Germinal center (tissue), 1 donor: ENCODE results near the gene RCN1.
"Not testable (repeated sequence)": the region's sequence is repeated elsewhere in the genome, so short reads cannot be mapped to it uniquely, and the experiment has no call there.

Experiments used
- DNase-seq: peaks from one replicate; pipeline ENCODE4 v3.0.0; 2012; ENCODE audit warnings: mixed read lengths, low spot score

Gene RCN1

DNA sequence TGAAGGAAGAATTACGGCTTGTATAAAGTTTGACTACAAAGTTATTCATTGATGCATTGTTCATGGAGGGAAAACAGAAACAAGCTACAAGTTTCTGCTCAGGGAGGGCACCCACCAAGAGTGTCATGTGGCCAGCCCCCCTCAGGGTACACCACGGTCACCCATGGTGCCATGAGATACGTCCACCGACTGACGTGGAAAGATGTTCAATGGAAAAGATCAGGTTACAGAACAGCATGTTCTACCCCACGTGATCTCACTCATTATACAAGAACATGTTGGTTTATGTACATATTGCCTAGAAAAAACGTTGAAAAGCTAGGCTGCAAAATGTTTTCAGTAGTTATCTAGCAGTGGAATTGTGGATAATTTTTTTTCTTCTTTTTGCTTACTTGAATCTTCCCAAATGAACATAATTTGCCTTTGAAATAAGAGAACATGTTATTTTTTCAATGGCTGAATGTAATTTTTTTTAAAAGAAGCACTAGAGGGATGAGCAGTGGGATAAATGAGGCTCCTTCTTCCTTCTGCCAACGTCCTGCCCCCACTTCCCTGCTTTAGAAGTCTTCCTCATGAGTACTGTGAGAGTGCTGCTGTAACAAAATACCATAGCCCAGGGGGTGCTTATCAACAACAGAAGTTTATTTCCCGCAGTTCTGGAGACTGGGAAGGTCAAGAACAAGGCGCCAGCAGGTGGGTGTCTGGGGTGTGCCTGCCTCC is 22.5 kb downstream of the RCN1 start:
- DNase-seq = no peak

DNA sequence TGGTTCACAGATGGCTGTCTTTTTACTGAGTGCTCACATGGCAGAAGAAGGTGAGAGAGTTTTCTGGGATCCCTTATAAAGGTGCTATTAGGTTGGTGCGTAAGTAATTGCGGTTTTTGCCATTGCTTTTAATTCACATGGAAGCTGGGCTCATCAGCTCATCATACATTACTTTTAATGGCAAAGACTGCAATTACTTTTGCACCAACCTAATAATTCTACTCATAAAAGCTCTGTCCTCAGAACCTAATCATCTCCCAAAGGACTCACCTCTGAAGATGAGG is 23.0 kb downstream of the RCN1 start:
- DNase-seq = no peak

GRCh38 chr11:32115446-32115845 is 24.6 kb downstream of the RCN1 start:
- no peak for DNase-seq

GRCh38 chr11:32116668-32117067 is 25.8 kb downstream of the RCN1 start:
- DNase-seq = no peak

DNA sequence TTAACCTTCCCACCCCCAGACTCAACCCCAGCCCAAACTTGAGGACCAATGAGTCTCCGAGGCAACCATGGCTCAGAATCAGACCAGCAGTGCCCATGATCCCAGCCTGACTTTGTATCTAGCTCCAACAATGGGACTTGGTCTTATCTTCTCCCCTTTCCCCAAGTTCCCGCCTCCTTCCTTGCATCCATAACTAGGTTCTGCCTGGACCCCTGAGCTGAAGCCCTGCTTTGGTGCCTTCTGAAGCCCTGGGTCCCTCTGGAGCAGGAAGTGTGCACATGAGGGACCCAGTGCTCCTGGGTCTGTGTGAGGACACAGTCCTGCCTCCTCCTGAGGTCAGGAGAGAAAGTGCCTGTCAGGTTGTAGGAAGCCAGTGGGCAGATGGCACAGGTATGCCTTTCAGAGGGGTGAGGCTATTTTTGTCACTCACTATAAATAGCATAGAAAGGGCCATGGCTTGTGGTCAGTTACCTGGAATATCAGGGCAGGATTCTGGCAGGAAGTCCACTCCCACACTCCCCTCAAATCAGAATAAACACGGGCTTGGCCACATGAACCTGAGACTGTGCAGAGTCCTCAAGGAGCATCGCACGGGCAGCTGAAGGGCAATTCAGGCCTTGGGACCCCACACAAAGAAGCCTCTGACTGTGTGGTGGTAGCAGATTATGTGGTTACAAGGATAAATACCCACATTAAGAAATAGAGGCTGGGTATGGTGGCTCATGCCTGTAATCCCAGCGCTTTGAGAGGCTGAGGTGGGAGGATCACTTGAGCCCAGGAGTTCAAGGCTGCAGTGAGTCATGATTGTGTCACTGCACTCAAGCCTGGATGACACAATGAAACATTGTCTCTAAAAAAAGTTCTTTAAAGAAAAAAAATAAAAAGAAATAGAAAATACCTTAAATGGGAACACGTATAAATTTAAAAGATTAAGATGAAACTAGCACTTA is 27.4 kb downstream of the RCN1 start:
- DNase-seq = no peak

- not testable (repeated sequence) for DNase-seq
Measured at GRCh38 chr11:32119139-32119538, 28.3 kb downstream of the RCN1 start.

GRCh38 chr11:32121012-32121411 is 30.1 kb downstream of the RCN1 start:
- DNase-seq = no peak

DNA sequence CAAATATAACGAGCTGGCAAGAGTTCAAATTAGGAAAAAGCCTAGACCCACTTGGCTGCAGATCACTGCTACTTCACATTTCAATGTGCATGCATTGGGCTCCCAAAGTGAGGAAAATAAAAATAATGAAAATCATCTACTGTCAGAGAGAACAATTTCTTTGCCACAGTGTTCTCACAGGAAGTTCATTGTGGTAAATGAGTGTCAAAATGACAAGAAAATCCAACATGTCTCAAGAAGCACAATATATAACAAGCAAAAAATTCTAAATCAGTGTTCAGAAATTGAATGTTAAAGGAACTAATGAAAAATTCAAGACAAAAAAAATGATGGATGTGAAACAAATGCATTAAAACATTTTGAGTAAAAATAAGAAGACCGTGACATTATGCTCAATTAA is 31.3 kb downstream of the RCN1 start:
- DNase-seq = no peak

DNA sequence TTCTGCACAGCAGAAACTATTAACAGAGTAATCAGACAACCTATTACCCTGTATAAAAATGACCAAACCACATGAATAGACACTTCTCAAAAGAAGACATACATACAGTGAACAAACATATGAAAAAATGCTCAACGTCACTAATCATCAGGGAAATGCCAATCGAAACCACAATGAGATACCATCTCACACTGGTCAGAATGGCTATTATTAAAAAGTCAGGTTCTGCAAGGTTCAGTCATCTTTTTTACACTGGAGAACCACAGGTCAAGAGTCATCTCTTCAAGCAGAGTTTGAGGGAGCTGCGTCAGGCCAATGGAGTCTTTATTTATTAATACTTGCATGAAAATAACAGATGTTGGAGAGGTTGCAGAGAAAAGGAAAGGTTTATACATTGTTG is 40.4 kb downstream of the RCN1 start:
- no peak for DNase-seq

DNA sequence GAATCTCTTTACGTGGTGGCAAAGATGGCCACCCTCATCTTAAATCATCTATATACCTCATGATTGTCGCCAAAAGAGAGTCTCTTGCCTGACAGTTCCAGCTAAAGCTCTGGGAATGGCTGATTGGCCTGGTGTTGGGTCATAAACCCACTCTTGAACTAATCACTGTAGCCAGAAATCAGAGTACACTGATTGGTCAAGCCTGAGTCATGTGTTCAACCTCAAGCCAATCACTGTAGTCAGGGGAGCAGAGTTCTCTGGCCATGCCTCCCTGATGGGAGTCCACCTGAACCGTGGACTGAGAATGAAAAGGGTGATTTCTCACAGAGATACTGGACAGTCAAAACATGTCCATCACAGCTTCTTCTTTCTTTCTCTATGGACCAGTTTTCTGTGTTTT is 45.8 kb downstream of the RCN1 start:
- DNase-seq = no peak

DNA sequence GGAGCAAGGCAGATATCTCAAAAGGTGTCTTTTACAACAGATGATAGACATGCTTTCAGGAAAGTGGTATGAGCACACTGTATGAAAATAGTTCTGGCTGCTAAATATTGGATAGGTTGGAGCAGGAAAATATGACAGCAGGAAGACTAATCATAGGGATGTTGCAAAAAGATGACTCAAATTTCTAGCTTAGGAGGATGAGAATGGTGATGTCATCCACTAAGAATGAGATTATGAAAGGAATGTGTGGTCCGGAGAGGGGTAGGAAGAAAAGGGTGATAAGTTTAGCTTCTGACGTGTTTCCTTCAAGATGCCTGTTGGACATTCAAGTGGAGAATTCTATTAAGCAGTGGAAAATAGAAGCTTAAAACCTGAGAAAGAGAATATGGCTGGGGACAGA is 46.4 kb downstream of the RCN1 start:
- no peak for DNase-seq

GRCh38 chr11:32137869-32138268 is 47.0 kb downstream of the RCN1 start:
- DNase-seq = no peak

- no peak for DNase-seq
Measured at GRCh38 chr11:32138902-32139301, 48.0 kb downstream of the RCN1 start.

GRCh38 chr11:32139896-32140520 is 49.1 kb downstream of the RCN1 start:
- DNase-seq = no peak

DNA sequence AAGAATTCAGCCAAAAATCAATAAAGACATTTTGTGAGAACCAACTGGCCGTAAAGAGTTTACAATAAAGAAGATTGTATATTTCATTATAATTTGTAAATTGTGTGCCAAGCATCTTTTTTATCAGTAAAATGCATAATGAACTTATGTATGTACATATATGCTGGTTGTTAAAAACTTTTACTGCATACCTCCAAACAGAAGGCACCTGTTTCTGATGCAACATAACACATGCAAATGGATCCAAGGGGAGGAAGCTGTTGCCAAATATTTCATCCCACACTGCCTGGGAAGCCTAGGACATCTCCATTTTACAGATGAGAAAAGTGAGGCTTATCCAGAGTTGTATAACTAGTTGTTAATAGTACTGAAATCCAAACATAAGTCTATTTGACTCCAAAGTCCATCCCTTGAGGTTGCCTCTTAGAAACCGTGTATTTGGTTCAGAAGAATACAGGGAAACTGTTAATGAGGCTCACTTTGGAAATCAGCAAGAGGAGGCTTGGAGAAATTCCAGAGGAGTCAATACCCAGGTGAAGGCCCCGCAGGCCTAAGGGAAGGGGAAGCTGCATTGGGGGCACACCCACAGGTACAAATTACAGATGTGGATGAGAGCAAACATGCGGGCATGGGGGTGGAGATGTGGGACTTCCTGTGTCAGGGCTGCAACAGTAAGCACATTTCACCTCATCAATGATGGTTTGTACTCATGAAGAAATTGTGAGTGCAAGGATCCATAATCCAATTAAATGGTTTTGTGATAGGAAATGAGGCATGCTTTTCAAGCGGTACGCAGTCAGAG is 51.1 kb downstream of the RCN1 start:
- no peak for DNase-seq

GRCh38 chr11:32143378-32143777 is 52.5 kb downstream of the RCN1 start:
- DNase-seq = no peak

DNA sequence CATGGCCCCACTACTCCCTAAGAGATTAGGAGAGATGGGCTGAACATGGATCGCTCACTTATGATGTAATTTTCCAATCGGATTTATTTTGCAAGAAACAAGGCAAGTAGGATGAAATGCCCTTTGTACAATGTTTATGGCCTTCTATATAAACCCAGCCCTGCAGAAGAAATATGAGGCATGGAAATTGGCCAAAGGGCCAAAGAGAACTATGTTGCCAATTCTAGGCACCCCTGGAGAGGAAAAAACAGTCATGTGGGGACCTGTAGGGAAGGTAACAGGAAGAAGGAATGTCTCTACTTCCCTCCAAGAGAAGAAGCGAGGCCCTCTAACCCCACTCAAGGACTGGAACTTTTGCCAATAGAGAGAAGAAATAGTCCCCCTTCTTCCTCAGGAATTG is 54.4 kb downstream of the RCN1 start:
- DNase-seq = no peak

DNA sequence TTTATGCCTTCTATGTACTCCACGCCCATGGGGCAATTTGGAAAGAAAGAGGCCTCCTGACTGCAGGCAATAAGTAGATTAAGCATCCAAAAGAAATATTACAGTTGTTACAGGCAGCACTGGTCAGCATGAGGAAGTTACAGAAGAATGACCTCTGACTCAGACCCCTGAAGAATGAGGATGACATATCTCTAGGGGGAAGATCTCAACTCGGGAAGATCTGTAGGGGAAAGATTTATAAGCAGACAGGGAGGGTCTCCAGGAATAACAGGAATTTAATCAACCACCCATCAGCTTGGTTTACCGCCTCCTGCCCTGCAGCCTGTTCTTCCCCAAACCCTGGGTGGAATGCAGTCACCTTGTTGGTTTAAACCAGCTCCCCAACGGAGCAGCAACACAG is 58.0 kb downstream of the RCN1 start:
- no peak for DNase-seq

GRCh38 chr11:32149748-32150147 is 58.9 kb downstream of the RCN1 start:
- no peak for DNase-seq

DNA sequence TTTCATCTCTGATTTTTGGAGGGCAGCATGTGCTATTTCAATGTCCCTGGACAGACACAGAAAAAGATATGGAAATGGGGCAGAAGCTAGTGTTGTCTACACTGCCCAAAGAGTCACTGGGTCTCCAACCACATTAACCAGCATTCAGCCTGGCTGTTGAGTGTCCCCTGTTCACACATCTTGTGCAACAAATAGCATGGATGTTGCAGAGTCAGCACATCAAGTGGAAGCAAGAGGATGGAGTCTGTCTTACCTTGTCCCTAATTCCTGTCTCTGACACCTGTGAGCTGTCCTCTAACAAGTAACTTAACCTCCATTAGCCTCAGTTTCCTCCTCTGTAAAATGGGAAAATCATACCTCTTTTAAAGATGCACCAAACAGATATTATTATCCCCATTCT is 60.2 kb downstream of the RCN1 start:
- DNase-seq = no peak

DNA sequence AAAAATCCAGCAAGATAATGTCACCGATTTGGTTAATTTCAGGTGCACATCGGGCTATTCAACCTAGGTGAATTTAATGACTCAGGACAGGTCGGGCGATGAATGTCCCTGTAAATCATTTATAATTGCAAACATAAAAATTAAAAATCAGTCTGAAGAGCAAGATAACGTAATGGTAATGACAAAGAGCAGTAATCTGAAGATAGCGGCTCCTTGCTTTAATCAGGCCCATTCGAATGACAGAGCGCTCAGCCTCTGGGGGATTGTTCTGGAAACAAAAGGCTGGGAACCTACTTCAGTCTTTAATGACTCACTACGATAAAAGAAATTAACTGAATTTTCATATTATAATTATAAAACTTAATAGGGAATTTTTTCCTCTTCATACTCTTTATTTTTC is 61.3 kb downstream of the RCN1 start:
- no peak for DNase-seq

DNA sequence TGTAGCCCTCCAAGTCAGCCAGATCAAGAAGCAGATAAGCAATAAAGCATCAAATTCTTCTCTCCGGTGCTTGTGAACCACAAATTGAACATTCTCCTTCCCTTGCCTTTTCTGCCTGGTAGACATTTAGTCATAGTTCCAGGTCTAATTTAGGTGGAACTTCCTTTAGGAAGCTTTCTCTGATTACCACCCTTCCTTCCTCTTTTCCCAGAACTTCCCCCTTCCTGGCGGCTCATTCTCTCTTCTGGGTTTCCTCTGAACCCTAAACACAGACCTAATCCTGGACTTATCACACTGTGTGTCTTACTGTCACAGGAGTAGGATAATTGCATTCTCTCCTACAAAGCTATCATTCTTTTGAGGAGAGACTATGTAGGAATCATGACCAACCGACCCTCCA is 61.9 kb downstream of the RCN1 start:
- no peak for DNase-seq
